Trophoblast cell (in vitro differentiated cells and primary cell): ENCODE measurements around the gene ADAMTS9.
"Not testable (repeated sequence)": the region's sequence is repeated elsewhere in the genome, so short reads cannot be mapped to it uniquely, and the experiment has no call there.

Source experiments
- DNase-seq, 2 donors: peaks; one replicate each; pipeline ENCODE4 v3.0.0-alpha.2; 2016
- H2AFZ ChIP-seq: 2 replicates; pipeline ENCODE4 v1.6.1; 2013; ENCODE audit warnings: low read length, moderate library complexity, mild to moderate bottlenecking; ENCODE audit not compliant: insufficient read depth, poor library complexity
- H2AK5ac ChIP-seq: 2 replicates; pipeline ENCODE4 v1.6.1; 2013; ENCODE audit warnings: mild to moderate bottlenecking, low read length
- H2BK120ac ChIP-seq: 2 replicates; pipeline ENCODE4 v1.6.1; 2013; ENCODE audit warnings: low read length, mild to moderate bottlenecking, moderate library complexity; ENCODE audit not compliant: insufficient read depth, poor library complexity
- H2BK12ac ChIP-seq: 2 replicates; pipeline ENCODE4 v1.6.1; 2013; ENCODE audit warnings: mild to moderate bottlenecking, low read length, moderate library complexity
- H2BK5ac ChIP-seq: 2 replicates; pipeline ENCODE4 v1.6.1; 2013; ENCODE audit warnings: low read length, low read depth, moderate library complexity, mild to moderate bottlenecking; ENCODE audit not compliant: poor library complexity
- H3K14ac ChIP-seq: 2 replicates; pipeline ENCODE4 v1.6.1; 2013; ENCODE audit warnings: mild to moderate bottlenecking, low read length
- H3K18ac ChIP-seq: 2 replicates; pipeline ENCODE4 v1.6.1; 2013; ENCODE audit warnings: mild to moderate bottlenecking, low read length
- H3K23ac ChIP-seq: 2 replicates; pipeline ENCODE4 v1.6.1; 2013; ENCODE audit warnings: low read length
- H3K27ac ChIP-seq: 2 replicates; pipeline ENCODE4 v1.5.1; 2013; ENCODE audit warnings: low read depth, mild to moderate bottlenecking, inconsistent platforms, low read length, moderate library complexity
- H3K27me3 ChIP-seq: 2 replicates; pipeline ENCODE4 v1.6.1; 2013; ENCODE audit warnings: inconsistent platforms, mild to moderate bottlenecking, low read length, moderate library complexity; ENCODE audit not compliant: insufficient read depth
- H3K36me3 ChIP-seq, 2 experiments: 1 replicate in 1 of 2; 2 replicates in 1 of 2; pipeline ENCODE4 v1.6.1; 2013; ENCODE audit warnings: low read length in 2 of 2, mild to moderate bottlenecking in 2 of 2, moderate library complexity in 1 of 2; ENCODE audit not compliant: insufficient read depth in 2 of 2, control insufficient read depth in 1 of 2
- H3K4ac ChIP-seq: 2 replicates; pipeline ENCODE4 v1.6.1; 2013; ENCODE audit warnings: low read depth, mild to moderate bottlenecking, low read length, moderate library complexity
- H3K4me1 ChIP-seq, 2 experiments: 1 replicate in 1 of 2; 2 replicates in 1 of 2; pipeline ENCODE4 v1.6.1; 2013; ENCODE audit warnings: low read length in 2 of 2, mild to moderate bottlenecking in 2 of 2, moderate library complexity in 1 of 2; ENCODE audit not compliant: insufficient read depth in 2 of 2, control insufficient read depth in 1 of 2
- H3K4me2 ChIP-seq: 2 replicates; pipeline ENCODE4 v1.6.1; 2013; ENCODE audit warnings: inconsistent platforms, mild to moderate bottlenecking, low read length, moderate library complexity
- H3K4me3 ChIP-seq: 2 replicates; pipeline ENCODE4 v1.5.1; 2013; ENCODE audit warnings: mild to moderate bottlenecking, low read depth, low read length, inconsistent platforms
- H3K79me1 ChIP-seq: one replicate; pipeline ENCODE4 v1.6.1; 2013; ENCODE audit warnings: low read length
- H3K79me2 ChIP-seq: 2 replicates; pipeline ENCODE4 v1.6.1; 2013; ENCODE audit warnings: low read length, mild to moderate bottlenecking; ENCODE audit not compliant: control insufficient read depth, insufficient read depth, poor library complexity
- H3K9ac ChIP-seq: 2 replicates; pipeline ENCODE4 v1.6.1; 2013; ENCODE audit warnings: mild to moderate bottlenecking, low read length
- H3K9me3 ChIP-seq: 2 replicates; pipeline ENCODE4 v1.6.1; 2013; ENCODE audit warnings: low read depth, mild to moderate bottlenecking, control low read depth, inconsistent platforms, low read length; ENCODE audit not compliant: insufficient read depth
- H4K12ac ChIP-seq: 2 replicates; pipeline ENCODE4 v1.6.1; 2013; ENCODE audit warnings: low read depth, mild to moderate bottlenecking, low read length, moderate library complexity
- H4K8ac ChIP-seq: 2 replicates; pipeline ENCODE4 v1.6.1; 2013; ENCODE audit warnings: low read depth, mild to moderate bottlenecking, low read length, moderate library complexity
- H4K91ac ChIP-seq: one replicate; pipeline ENCODE4 v1.6.1; 2013; ENCODE audit warnings: low read depth, mild to moderate bottlenecking, low read length, moderate library complexity
- WGBS: extraction: QIAGEN DNeasy Blood & Tissue Kit; methylation state at CpG from one replicate; pipeline ENCODE4 v1.1.7; 2013; ENCODE audit warnings: missing lambda C conversion rate; ENCODE audit not compliant: insufficient read length, insufficient coverage; ENCODE audit errors: extremely low coverage; 5-methylcytosine and 5-hydroxymethylcytosine counted together

The ADAMTS9 gene

DNA sequence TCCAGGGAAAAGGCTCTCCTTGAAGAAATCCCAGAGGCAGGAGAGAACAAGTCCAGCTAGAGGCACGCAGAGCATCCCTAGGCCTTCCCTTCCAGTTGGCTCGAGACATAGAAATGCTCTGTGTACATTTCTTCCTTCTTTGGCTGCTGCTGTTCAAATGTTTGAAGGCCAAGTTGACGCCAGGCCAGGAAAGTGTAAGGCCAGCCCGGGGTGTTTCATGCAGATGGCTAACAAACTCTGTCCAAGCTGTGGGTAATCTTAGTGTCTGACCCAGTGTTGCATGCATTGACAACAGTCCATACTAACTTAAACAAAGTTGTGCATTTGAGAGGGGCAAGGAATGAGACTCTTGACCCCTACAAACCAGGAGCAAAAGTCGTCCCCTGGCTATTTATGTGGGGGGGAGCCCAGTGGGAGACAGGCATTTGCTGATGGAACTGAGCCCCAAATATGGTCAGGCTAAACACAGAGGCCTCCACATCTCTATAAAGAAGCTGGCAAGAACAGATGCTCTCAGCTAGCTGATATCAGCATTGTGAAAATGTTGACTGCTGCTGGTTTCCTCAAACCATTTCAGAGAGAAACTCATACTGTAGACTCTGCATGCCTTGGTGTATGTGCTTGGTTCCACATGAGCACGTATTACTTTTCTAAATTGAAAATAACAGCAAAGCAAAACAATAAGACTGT is 139.5 kb downstream of the ADAMTS9 start:
- no peak overlapping the region for H3K27ac ChIP-seq
- H3K4me1 ChIP-seq, result no peaks in the 10 kb centered on the region
- H4K12ac ChIP-seq, result no peak overlapping the region
- no peak overlapping the region for H4K8ac ChIP-seq
- no peaks in the 10 kb centered on the region for H3K27me3 ChIP-seq
- peaks cover 21 to 37% of the 10 kb centered on the region in 2 experiments for H3K36me3 ChIP-seq
- no peaks in the 10 kb centered on the region for H3K79me2 ChIP-seq
- no peak overlapping the region for H3K18ac ChIP-seq
- no peak overlapping the region for H3K4me3 ChIP-seq
- no peak overlapping the region for H2BK5ac ChIP-seq
- H2AK5ac ChIP-seq, result no peak overlapping the region
- no peaks in the 10 kb centered on the region for H3K79me1 ChIP-seq
- no peak overlapping the region for H3K14ac ChIP-seq
- H2BK12ac ChIP-seq, result no peak overlapping the region
- WGBS, result no CpG with 5 or more reads among the region's 6 CpGs
- no peak overlapping the region for H2AFZ ChIP-seq
- H3K4ac ChIP-seq, result no peak overlapping the region
- no peak overlapping the region for H2BK120ac ChIP-seq
- H4K91ac ChIP-seq, result no peak overlapping the region
- H3K23ac ChIP-seq, result no peak overlapping the region
- no peaks in the 10 kb centered on the region for H3K9me3 ChIP-seq
- H3K4me2 ChIP-seq, result no peak overlapping the region
- no peak for DNase-seq
- no peak overlapping the region for H3K9ac ChIP-seq

DNA sequence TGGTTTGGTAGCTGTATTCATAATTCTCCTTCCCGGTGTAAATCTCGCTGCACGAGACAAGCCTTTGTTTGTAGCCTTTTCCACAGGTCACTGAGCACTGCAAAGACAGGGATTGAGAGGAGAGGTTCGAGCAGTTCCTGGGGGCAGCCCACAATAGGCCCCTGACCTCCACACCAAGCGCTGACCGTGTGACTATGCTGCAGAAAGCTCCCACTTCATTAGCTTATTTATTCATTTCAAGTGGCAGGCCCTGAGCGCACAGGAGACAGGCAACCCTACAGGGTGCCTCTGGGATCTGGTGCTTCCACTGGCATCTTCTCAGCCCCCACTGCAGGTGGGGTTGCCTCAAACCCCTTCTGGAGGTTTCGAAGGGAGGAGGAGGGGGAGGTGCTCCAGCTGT is 140.9 kb downstream of the ADAMTS9 start:
- H3K18ac ChIP-seq, result no peak overlapping the region
- H3K27ac ChIP-seq, result no peak overlapping the region
- H3K9me3 ChIP-seq, result no peaks in the 10 kb centered on the region
- H3K4me2 ChIP-seq, result no peak overlapping the region
- H3K79me1 ChIP-seq, result no peaks in the 10 kb centered on the region
- H3K23ac ChIP-seq, result no peak overlapping the region
- no peak overlapping the region for H3K4me3 ChIP-seq
- H3K4me1 ChIP-seq, result no peaks in the 10 kb centered on the region
- H3K79me2 ChIP-seq, result no peaks in the 10 kb centered on the region
- H2BK120ac ChIP-seq, result no peak overlapping the region
- H3K9ac ChIP-seq, result no peak overlapping the region
- H3K4ac ChIP-seq, result no peak overlapping the region
- DNase-seq, result no peak
- no peak overlapping the region for H3K14ac ChIP-seq
- H3K27me3 ChIP-seq, result no peaks in the 10 kb centered on the region
- no peak overlapping the region for H2BK12ac ChIP-seq
- H4K8ac ChIP-seq, result no peak overlapping the region
- no peak overlapping the region for H2AK5ac ChIP-seq
- no peak overlapping the region for H4K12ac ChIP-seq
- H2BK5ac ChIP-seq, result no peak overlapping the region
- H4K91ac ChIP-seq, result no peak overlapping the region
- no CpG with 5 or more reads among the region's 8 CpGs for WGBS
- H2AFZ ChIP-seq, result no peak overlapping the region
- H3K36me3 ChIP-seq, result peaks cover 21 to 37% of the 10 kb centered on the region in 2 experiments

DNA sequence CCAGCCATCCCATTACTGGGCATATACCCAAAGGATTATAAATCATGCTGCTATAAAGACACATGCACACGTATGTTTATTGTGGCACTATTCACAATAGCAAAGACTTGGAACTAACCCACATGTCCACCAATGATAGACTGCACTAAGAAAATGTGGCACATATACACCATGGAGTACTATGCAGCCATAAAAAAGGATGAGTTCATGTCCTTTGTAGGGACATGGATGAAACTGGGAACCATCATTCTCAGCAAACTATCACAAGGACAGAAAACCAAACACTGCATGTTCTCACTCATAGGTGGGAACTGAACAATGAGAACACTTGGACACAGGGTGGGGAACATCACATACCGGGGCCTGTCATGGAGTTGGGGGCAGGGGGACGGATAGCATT is 142.6 kb downstream of the ADAMTS9 start:
- DNase-seq, H4K12ac ChIP-seq, H3K18ac ChIP-seq, H3K79me1 ChIP-seq, H2BK120ac ChIP-seq, H3K4me1 ChIP-seq, H2BK12ac ChIP-seq, H3K9ac ChIP-seq, H2AK5ac ChIP-seq, H3K27me3 ChIP-seq, H3K79me2 ChIP-seq, H3K4me3 ChIP-seq, H3K14ac ChIP-seq, H2BK5ac ChIP-seq, H3K9me3 ChIP-seq, H2AFZ ChIP-seq, H3K4me2 ChIP-seq, H3K4ac ChIP-seq, H4K8ac ChIP-seq, H3K27ac ChIP-seq, H4K91ac ChIP-seq, H3K23ac ChIP-seq: not testable (repeated sequence)
- WGBS, result no CpG with 5 or more reads among the region's 3 CpGs
- H3K36me3 ChIP-seq, result peaks cover 25 to 44% of the 10 kb centered on the region in 2 experiments

DNA sequence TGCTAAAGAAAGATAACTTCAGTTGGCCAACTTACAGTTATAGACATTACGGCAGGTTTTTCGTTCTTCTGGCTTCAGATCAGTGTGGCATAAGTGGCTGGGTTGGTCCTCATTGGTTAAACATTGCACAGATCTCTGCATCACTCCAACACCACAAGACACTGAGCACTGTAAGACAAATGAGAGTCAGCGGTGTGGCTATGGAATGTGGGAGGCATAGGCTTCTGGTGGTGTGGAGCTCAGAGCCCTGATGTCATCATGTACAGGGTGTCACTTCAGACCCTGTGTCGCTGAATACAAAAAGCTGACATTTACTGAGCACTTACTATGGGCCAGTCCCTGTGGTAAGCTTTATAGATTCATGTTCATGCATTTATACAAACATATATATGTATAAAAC is 146.0 kb downstream of the ADAMTS9 start:
- no peak overlapping the region for H4K12ac ChIP-seq
- H2AFZ ChIP-seq, result no peak overlapping the region
- no peak overlapping the region for H2AK5ac ChIP-seq
- no peak overlapping the region for H3K9ac ChIP-seq
- H3K4ac ChIP-seq, result no peak overlapping the region
- H3K27me3 ChIP-seq, result no peaks in the 10 kb centered on the region
- H3K18ac ChIP-seq, result no peak overlapping the region
- H3K14ac ChIP-seq, result no peak overlapping the region
- H3K4me3 ChIP-seq, result no peak overlapping the region
- H2BK120ac ChIP-seq, result no peak overlapping the region
- no peaks in the 10 kb centered on the region for H3K9me3 ChIP-seq
- H4K91ac ChIP-seq, result no peak overlapping the region
- no CpG with 5 or more reads among the region's 4 CpGs for WGBS
- no peaks in the 10 kb centered on the region for H3K79me1 ChIP-seq
- no peak overlapping the region for H2BK5ac ChIP-seq
- H2BK12ac ChIP-seq, result no peak overlapping the region
- H3K79me2 ChIP-seq, result no peaks in the 10 kb centered on the region
- H3K4me2 ChIP-seq, result no peak overlapping the region
- H3K36me3 ChIP-seq, result peaks cover 24 to 36% of the 10 kb centered on the region in 2 experiments
- no peak overlapping the region for H4K8ac ChIP-seq
- no peak overlapping the region for H3K27ac ChIP-seq
- no peak for DNase-seq
- H3K4me1 ChIP-seq, result no peaks in the 10 kb centered on the region
- H3K23ac ChIP-seq, result no peak overlapping the region
